ENCODE data around the gene ASB6. TPM values are rescaled to one million over a fixed set of nuclear protein-coding genes. Genes with fewer than 3 reads are reported as not detected.

ASB6 gene
- total RNA-seq, 1 experiment from 2014 or later = 21.0 TPM

- H2BK15ac ChIP-seq (ENCODE audit: low read depth, low read length) = no peak overlapping the region
- Mint-ChIP-seq H3K4me3 (peak overlapping the region; percentile 59 to 80; a peak in 3 of 5 replicates), H3K4me1 (peaks cover 25 to 34% of the 10 kb centered on the region in 2 experiments), H3K27ac (no peak overlapping the region), H3K36me3 (ENCODE audit: insufficient read depth in 1 of 3, low read depth in 3 of 3) (no peaks in the 10 kb centered on the region), H3K27me3 (ENCODE audit: low read depth) (peaks cover 48% of the 10 kb centered on the region), H3K9me3 (no peaks in the 10 kb centered on the region; a peak in 1 of 5 replicates)
- H2BK20ac ChIP-seq (ENCODE audit: low read depth, low read length, poor library complexity, severe bottlenecking) = no peak overlapping the region
- no peak overlapping the region for H4K91ac ChIP-seq (ENCODE audit: insufficient read length, low read depth, low read length)
- H4K20me1 ChIP-seq (ENCODE audit: control insufficient read depth, insufficient read depth, insufficient read length) = no peaks in the 10 kb centered on the region
- no peak overlapping the region for H3K4ac ChIP-seq (ENCODE audit: low read depth, low read length)
- no peak overlapping the region for H3T11ph ChIP-seq (ENCODE audit: low read length)
- H3K4me1 ChIP-seq (ENCODE audit: insufficient read depth, low read length) = peaks cover 5% of the 10 kb centered on the region; the same call in 1 of the 2 replicates
- no peak overlapping the region for H3K9ac ChIP-seq (ENCODE audit: extremely low read depth, insufficient read length, low read length)
- H2AFZ ChIP-seq (ENCODE audit: low read length) = no peak overlapping the region
- no peak overlapping the region for H2BK12ac ChIP-seq (ENCODE audit: insufficient read length, low read depth, low read length)
- no peak overlapping the region for H2BK5ac ChIP-seq (ENCODE audit: insufficient read length, low read length)
- H3K79me1 ChIP-seq (ENCODE audit: insufficient read depth, low read depth, low read length, poor library complexity, severe bottlenecking) = no peaks in the 10 kb centered on the region
- whole genome bisulfite sequencing (ENCODE audit: extremely low coverage, insufficient read length, low lambda C conversion rate) = no CpG with 5 or more reads among the region's 12 CpGs
- H3K56ac ChIP-seq (ENCODE audit: insufficient read length, low read depth, low read length) = no peak overlapping the region
- H3K4me2 ChIP-seq (ENCODE audit: insufficient read depth, insufficient read length, low read length) = peak overlapping the region; percentile 51
- TF ChIP-seq, protein P1, sequence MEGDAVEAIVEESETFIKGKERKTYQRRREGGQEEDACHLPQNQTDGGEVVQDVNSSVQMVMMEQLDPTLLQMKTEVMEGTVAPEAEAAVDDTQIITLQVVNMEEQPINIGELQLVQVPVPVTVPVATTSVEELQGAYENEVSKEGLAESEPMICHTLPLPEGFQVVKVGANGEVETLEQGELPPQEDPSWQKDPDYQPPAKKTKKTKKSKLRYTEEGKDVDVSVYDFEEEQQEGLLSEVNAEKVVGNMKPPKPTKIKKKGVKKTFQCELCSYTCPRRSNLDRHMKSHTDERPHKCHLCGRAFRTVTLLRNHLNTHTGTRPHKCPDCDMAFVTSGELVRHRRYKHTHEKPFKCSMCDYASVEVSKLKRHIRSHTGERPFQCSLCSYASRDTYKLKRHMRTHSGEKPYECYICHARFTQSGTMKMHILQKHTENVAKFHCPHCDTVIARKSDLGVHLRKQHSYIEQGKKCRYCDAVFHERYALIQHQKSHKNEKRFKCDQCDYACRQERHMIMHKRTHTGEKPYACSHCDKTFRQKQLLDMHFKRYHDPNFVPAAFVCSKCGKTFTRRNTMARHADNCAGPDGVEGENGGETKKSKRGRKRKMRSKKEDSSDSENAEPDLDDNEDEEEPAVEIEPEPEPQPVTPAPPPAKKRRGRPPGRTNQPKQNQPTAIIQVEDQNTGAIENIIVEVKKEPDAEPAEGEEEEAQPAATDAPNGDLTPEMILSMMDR (conservative IDR thresholded peaks at IDR 0.05) = no peak
- no peak for DNase-seq
- no peaks in the 10 kb centered on the region for H3K79me2 ChIP-seq (ENCODE audit: insufficient read depth, low read length)
- H3K14ac ChIP-seq (ENCODE audit: insufficient read depth, low read length) = no peak overlapping the region
- H4K5ac ChIP-seq (ENCODE audit: insufficient read length, low read depth, low read length) = no peak overlapping the region
- no peaks in the 10 kb centered on the region for H3K9me3 ChIP-seq (ENCODE audit: control insufficient read depth, low read depth, low read length)
- H3K18ac ChIP-seq (ENCODE audit: insufficient read length, low read depth, low read length) = no peak overlapping the region
- no peak overlapping the region for H4K8ac ChIP-seq (replicated peaks; ENCODE audit: insufficient read length, low read depth, low read length)
- H2AK5ac ChIP-seq (ENCODE audit: insufficient read length, low read length) = no peak overlapping the region
- no peak overlapping the region for H3K27ac ChIP-seq (ENCODE audit: insufficient read length, low read depth, low read length)
- H3K27me3 ChIP-seq (ENCODE audit: insufficient read depth, low read length) = no peaks in the 10 kb centered on the region
- no peak overlapping the region for H2BK120ac ChIP-seq (ENCODE audit: low read depth, low read length, poor library complexity, severe bottlenecking)
- H3K23ac ChIP-seq (ENCODE audit: insufficient read length, low read depth, low read length) = no peak overlapping the region
- H3K23me2 ChIP-seq (ENCODE audit: insufficient read length, low read depth, low read length, poor library complexity, severe bottlenecking) = peaks cover 5% of the 10 kb centered on the region
These were observed 30.6 kb downstream of the ASB6 start for GRCh38 chr9:129611307-129611800.

Measured in H9 (cell line).